GM12892 (cell line): Measurements from ENCODE around the gene SUSD3.

Experiments
- POLR2A ChIP-seq: IDR thresholded peaks from 2 replicates; pipeline ENCODE4 v1.6.1; 2011; ENCODE audit warnings: low read depth, low read length, control low read depth
- POLR2AphosphoS5 ChIP-seq: IDR thresholded peaks from 2 replicates; pipeline ENCODE4 v1.6.1; 2011; ENCODE audit warnings: low read depth, low read length, control low read depth

- TF ChIP-seq POLR2A = no peak
- TF ChIP-seq POLR2AphosphoS5 = no peak
Observed at GRCh38 chr9:93107825-93108161, 49.3 kb downstream of the SUSD3 start.
